Liver (tissue), 9 donors: ENCODE measurements around the gene ANKRD11. TPM values are rescaled to one million over a fixed set of nuclear protein-coding genes. Genes with fewer than 3 reads are reported as not detected.

Source experiments
- DNase-seq: peaks from one replicate; pipeline ENCODE4 v3.0.0-alpha.2; 2017; ENCODE audit warnings: low spot score
- H3K27ac ChIP-seq, 2 donors: one replicate each; pipeline ENCODE4 v1.7.0; 2013; ENCODE audit warnings: inconsistent platforms in 2 of 2, low read length in 2 of 2, control low read depth in 1 of 2, low read depth in 1 of 2, mild to moderate bottlenecking in 1 of 2
- H3K27me3 ChIP-seq, 4 donors: one replicate each; pipeline versions ENCODE4 v1.6.1 to v1.7.0; 2013; ENCODE audit warnings: low read length in 3 of 4, inconsistent platforms in 1 of 4, mild to moderate bottlenecking in 1 of 4, moderate library complexity in 1 of 4; ENCODE audit not compliant: control insufficient read depth in 4 of 4, insufficient read depth in 4 of 4
- H3K36me3 ChIP-seq, 4 donors: one replicate each; pipeline versions ENCODE4 v1.6.1 to v1.7.0; 2013; ENCODE audit warnings: low read length in 3 of 4, mild to moderate bottlenecking in 3 of 4, low read depth in 1 of 4, moderate library complexity in 1 of 4; ENCODE audit not compliant: control insufficient read depth in 4 of 4, insufficient read depth in 3 of 4
- H3K4me1 ChIP-seq, 4 donors: one replicate each; pipeline versions ENCODE4 v1.6.1 to v1.7.0; 2013; ENCODE audit warnings: low read length in 3 of 4, mild to moderate bottlenecking in 3 of 4, moderate library complexity in 1 of 4; ENCODE audit not compliant: control insufficient read depth in 4 of 4, insufficient read depth in 4 of 4
- H3K4me3 ChIP-seq, 3 donors: one replicate each; pipeline versions ENCODE4 v1.6.1 to v1.7.0; 2013; ENCODE audit warnings: low read length in 3 of 3, control low read depth in 1 of 3, low read depth in 1 of 3, mild to moderate bottlenecking in 1 of 3
- H3K9ac ChIP-seq, 2 donors: one replicate each; pipeline ENCODE4 v1.7.0; 2013; ENCODE audit warnings: low read length in 2 of 2, mild to moderate bottlenecking in 2 of 2, moderate library complexity in 2 of 2, control low read depth in 1 of 2, low read depth in 1 of 2
- H3K9me3 ChIP-seq, 4 donors: one replicate each; pipeline versions ENCODE4 v1.6.1 to v1.7.0; 2013; ENCODE audit warnings: low read length in 3 of 4; ENCODE audit not compliant: control insufficient read depth in 4 of 4
- CTCF ChIP-seq: fragments of 150-350 bp; IDR thresholded peaks from 2 replicates; pipeline ENCODE4 v1.5.1; 2017; ENCODE audit warnings: improper control_type of control experiment, low read depth, low read length; ENCODE audit not compliant: missing input control
- EGR1 ChIP-seq, 2 donors: IDR thresholded peaks; 2 replicates each; pipeline ENCODE4 v1.6.1; 2016 to 2018; ENCODE audit warnings: antibody characterized with exemption in 2 of 2, low read depth in 2 of 2
- FOXA1 ChIP-seq: IDR thresholded peaks from 2 replicates; pipeline ENCODE4 v1.6.1; 2016; ENCODE audit warnings: antibody characterized with exemption
- FOXA2 ChIP-seq: IDR thresholded peaks from 2 replicates; pipeline ENCODE4 v1.6.1; 2016; ENCODE audit warnings: antibody characterized with exemption
- GABPA ChIP-seq, 2 donors: IDR thresholded peaks in 1 of 2; conservative IDR thresholded peaks in 1 of 2; 2 replicates each; pipeline ENCODE4 v1.6.1; 2016; ENCODE audit warnings: antibody characterized with exemption in 2 of 2, mild to moderate bottlenecking in 1 of 2, moderate library complexity in 1 of 2
- HNF4A ChIP-seq, 2 donors: conservative IDR thresholded peaks; 2 replicates each; pipeline ENCODE4 v1.6.1; 2016; ENCODE audit warnings: antibody characterized with exemption in 2 of 2, mild to moderate bottlenecking in 2 of 2
- HNF4G ChIP-seq: IDR thresholded peaks from 2 replicates; pipeline ENCODE4 v1.6.1; 2016; ENCODE audit warnings: antibody characterized with exemption
- MAX ChIP-seq: IDR thresholded peaks from 2 replicates; pipeline ENCODE4 v1.6.1; 2016; ENCODE audit warnings: antibody characterized with exemption
- NR2F2 ChIP-seq: IDR thresholded peaks from 2 replicates; pipeline ENCODE4 v1.6.1; 2016; ENCODE audit warnings: antibody characterized with exemption
- RAD21 ChIP-seq, 2 donors: IDR thresholded peaks; 2 replicates each; pipeline ENCODE4 v1.6.1; 2016; ENCODE audit warnings: antibody characterized with exemption in 2 of 2, mild to moderate bottlenecking in 2 of 2
- RXRA ChIP-seq, 2 donors: IDR thresholded peaks; 2 replicates each; pipeline ENCODE4 v1.6.1; 2017 to 2018; ENCODE audit warnings: antibody characterized with exemption in 2 of 2, mild to moderate bottlenecking in 1 of 2
- SP1 ChIP-seq: IDR thresholded peaks from 2 replicates; pipeline ENCODE4 v1.6.1; 2018; ENCODE audit warnings: antibody characterized with exemption, mild to moderate bottlenecking
- YY1 ChIP-seq: IDR thresholded peaks from 2 replicates; pipeline ENCODE4 v1.6.1; 2016; ENCODE audit warnings: antibody characterized with exemption, mild to moderate bottlenecking
- ZBTB33 ChIP-seq: IDR thresholded peaks from 2 replicates; pipeline ENCODE4 v1.6.1; 2016; ENCODE audit warnings: antibody characterized with exemption
- WGBS: extraction: QIAGEN DNeasy Blood & Tissue Kit; methylation state at CpG from one replicate; pipeline ENCODE4 v1.1.7; 2013; 5-methylcytosine and 5-hydroxymethylcytosine counted together
- polyA plus RNA-seq, 2 donors: library from polyadenylated mRNA; stranded (reverse) in 1 of 2; unstranded in 1 of 2; fragments of 200-250 nt in 1 of 2; fragments of >200 nt in 1 of 2; fragmentation: Nextera tagmentation in 1 of 2; extraction: Ambion mirVana in 1 of 2; gene quantifications; one replicate each; pipeline versions ENCODE4 v1.2.1 to v1.2.3, GENCODE V29; 2013 to 2015
- total RNA-seq, 2 donors: library from RNA; depleted of rRNA; stranded (reverse); fragments of >200 nt; gene quantifications; one replicate each; pipeline ENCODE4 v1.2.3, GENCODE V29; 2014
- donor health status: healthy.
- donor health status: healthy.
- donor health status: healthy.
- donor health status: healthy.
- donor health status: healthy.

ANKRD11 gene
- total and polyA plus RNA-seq, 4 donors: 16.3 to 55.1 (median 28.0) TPM

GRCh38 chr16:89233678-89234490 lies 256.5 kb downstream of the ANKRD11 start:
- Histone ChIP-seq H3K4me3 (peak overlapping the region in 1 of 3 donors; percentile 2), H3K9ac (no peak overlapping the region), H3K36me3 (peaks cover 4 to 34% (median 15%) of the 10 kb centered on the region in 4 donors), H3K27ac (no peak overlapping the region), H3K4me1 (peaks cover 3 to 14% (median 10%) of the 10 kb centered on the region in 4 donors), H3K9me3 (peaks cover 0 to 8% (median 5%) of the 10 kb centered on the region in 4 donors), H3K27me3 (no peaks in the 10 kb centered on the region)
- 94% methylated on average over 16 of the region's 16 CpGs for WGBS
- TF ChIP-seq MAX: no peak
- no peak for DNase-seq

- Histone ChIP-seq H3K4me1 (peaks cover 3 to 14% (median 10%) of the 10 kb centered on the region in 4 donors), H3K4me3 (no peak overlapping the region), H3K27me3 (no peaks in the 10 kb centered on the region), H3K36me3 (peaks cover 5 to 51% (median 30%) of the 10 kb centered on the region in 4 donors), H3K9ac (no peak overlapping the region), H3K27ac (no peak overlapping the region), H3K9me3 (peaks cover under 1 to 18% (median 15%) of the 10 kb centered on the region in 4 donors)
- DNase-seq: no peak
- WGBS: 36% methylated on average over 2 of the region's 2 CpGs
- TF ChIP-seq GABPA (IDR thresholded peaks at IDR 0.05 in 1 of 2, conservative IDR thresholded peaks at IDR 0.05 in 1 of 2) (peak; percentile 33 to 77), SP1 (peak; percentile 74), YY1 (peak; percentile 28), FOXA1 (peak; percentile 29), ZBTB33 (no peak), CTCF (no peak), HNF4A (conservative IDR thresholded peaks at IDR 0.05) (peak; percentile 57 to 67), FOXA2 (peak; percentile 60), EGR1 (IDR thresholded peaks at IDR 0.05; ENCODE audit: low read depth in 2 of 2) (no peak), RXRA (IDR thresholded peaks at IDR 0.05) (peak; percentile 88 to 92), RAD21 (IDR thresholded peaks at IDR 0.05) (peak in 1 of 2 donors; percentile 54), NR2F2 (peak; percentile 53), HNF4G (peak; percentile 36)
These were observed 258.3 kb downstream of the ANKRD11 start for GRCh38 chr16:89232107-89232506.
